D721Med (cell line): ENCODE measurements around the gene NFIA.
A peak's percentile ranks its signal among the peaks of the same experiment; 100 is the strongest.

Experiments used
- DNase-seq: peaks from one replicate; pipeline ENCODE4 v3.0.0; 2011; ENCODE audit warnings: low spot score; ENCODE audit not compliant: insufficient read length
- FAIRE-seq: peaks from 2 replicates; lab custom pipeline; 2011; peaks lifted over from hg19 to GRCh38; lab: Jason Lieb, UNC
- TF ChIP-seq, protein P1 (sequence below): IDR thresholded peaks from 2 replicates; pipeline ENCODE4 v1.5.1; 2012; ENCODE audit warnings: mild to moderate bottlenecking, control low read depth; ENCODE audit not compliant: insufficient read depth; ENCODE audit errors: missing control alignments

NFIA gene

DNA sequence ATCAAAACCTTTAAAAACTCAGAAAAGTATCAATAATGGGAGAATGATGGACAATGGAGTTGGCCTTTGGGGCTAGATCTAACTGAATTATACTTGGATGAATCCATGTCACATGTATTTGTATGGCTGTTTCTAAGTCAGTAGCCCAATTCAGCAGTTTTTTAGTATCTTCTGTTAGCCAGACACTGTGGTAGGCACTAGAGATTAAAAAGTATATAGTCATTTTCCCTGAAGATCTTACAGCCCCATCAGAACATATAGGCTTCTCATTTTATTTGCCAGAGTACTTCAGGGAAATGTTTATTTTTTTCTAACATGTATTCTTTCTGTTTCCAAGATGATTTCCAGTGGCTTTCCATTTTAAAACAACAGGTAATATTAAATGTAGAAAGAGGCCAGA, 273.7 kb downstream of the NFIA start:
- FAIRE-seq (no peak), DNase-seq (no peak)
- TF ChIP-seq, protein P1, sequence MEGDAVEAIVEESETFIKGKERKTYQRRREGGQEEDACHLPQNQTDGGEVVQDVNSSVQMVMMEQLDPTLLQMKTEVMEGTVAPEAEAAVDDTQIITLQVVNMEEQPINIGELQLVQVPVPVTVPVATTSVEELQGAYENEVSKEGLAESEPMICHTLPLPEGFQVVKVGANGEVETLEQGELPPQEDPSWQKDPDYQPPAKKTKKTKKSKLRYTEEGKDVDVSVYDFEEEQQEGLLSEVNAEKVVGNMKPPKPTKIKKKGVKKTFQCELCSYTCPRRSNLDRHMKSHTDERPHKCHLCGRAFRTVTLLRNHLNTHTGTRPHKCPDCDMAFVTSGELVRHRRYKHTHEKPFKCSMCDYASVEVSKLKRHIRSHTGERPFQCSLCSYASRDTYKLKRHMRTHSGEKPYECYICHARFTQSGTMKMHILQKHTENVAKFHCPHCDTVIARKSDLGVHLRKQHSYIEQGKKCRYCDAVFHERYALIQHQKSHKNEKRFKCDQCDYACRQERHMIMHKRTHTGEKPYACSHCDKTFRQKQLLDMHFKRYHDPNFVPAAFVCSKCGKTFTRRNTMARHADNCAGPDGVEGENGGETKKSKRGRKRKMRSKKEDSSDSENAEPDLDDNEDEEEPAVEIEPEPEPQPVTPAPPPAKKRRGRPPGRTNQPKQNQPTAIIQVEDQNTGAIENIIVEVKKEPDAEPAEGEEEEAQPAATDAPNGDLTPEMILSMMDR, result no peak

- FAIRE-seq (no peak), DNase-seq (no peak)
- TF ChIP-seq, protein P1, result no peak
These were observed 274.6 kb downstream of the NFIA start for GRCh38 chr1:61356995-61357394.

- TF ChIP-seq, protein P1, result no peak
- no peak for FAIRE-seq
These were observed 275.2 kb downstream of the NFIA start for GRCh38 chr1:61357539-61357938.

GRCh38 chr1:61358770-61359455, 276.6 kb downstream of the NFIA start:
- TF ChIP-seq, protein P1, result no peak
- FAIRE-seq (no peak), DNase-seq (no peak)

More at GRCh38 chr1:61357539-61357938, 275.2 kb downstream of the NFIA start:
- no peak for DNase-seq

GRCh38 chr1:61361931-61362330, 279.6 kb downstream of the NFIA start:
- DNase-seq (no peak), FAIRE-seq (peak; percentile 16)
- TF ChIP-seq, protein P1, result no peak

DNA sequence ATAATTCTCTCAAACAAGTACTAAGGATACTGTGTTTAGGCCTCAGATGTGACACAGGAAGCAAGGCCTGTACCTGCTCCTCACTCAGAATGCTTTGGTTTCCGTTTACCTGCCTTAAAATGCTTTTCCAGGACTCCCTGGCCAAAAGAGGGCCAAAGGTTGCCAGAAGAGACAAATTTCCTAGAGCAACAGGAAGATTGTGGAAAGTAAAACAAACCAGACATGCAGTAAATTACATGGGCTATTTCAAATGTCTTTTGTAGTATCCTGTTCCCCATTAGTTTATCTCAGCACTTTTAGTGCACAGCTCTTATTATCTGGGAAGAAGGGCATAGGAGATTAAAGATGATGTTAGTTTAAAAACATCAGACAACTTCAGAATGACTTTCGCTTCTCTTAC, 280.0 kb downstream of the NFIA start:
- TF ChIP-seq, protein P1, result no peak
- FAIRE-seq (no peak), DNase-seq (no peak)

DNA sequence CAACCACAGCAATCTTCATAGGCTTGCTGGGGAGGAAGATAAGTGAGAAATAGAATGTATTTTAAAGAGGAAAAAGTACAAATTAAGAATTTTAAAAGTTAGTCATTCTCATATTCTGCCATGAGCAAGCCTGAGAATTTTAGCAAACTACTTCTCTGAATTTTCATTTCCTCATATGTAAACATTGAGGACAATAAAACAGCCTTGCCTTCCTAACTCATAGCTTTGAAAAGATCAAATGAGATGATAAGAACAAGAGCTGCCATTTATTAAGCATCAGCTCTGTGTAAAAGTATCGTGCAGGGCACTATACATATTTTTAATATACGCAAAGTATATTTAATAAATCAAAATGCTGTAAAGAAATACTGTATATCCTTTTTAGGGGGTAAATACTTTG, 286.0 kb downstream of the NFIA start:
- DNase-seq, result no peak
- no peak for FAIRE-seq
- TF ChIP-seq, protein P1, result no peak
